Motor neuron (in vitro differentiated cells): Measurements from ENCODE around the gene CTRB1. TPM values are rescaled to one million over a fixed set of nuclear protein-coding genes. Genes with fewer than 3 reads are reported as not detected.
A peak's percentile ranks its signal among the peaks of the same experiment; 100 is the strongest.

Experiments used
- ATAC-seq, 8 experiments: fragments of 200-7000 bp; cut with Tn5 transposase; replicated peaks in 6 of 8; 2 replicates each; pipeline ENCODE4 v1.8.0; 2021; ENCODE audit warnings: mild to moderate bottlenecking in 8 of 8, moderate library complexity in 8 of 8
- H3K27ac ChIP-seq, 2 donors: fragments of 250-450 bp; sonication (Bioruptor Pico); 2 replicates each; pipeline ENCODE4 v1.9.0; 2021; ENCODE audit warnings: antibody characterized with exemption in 2 of 2, mild to moderate bottlenecking in 2 of 2, moderate library complexity in 1 of 2
- H3K4me1 ChIP-seq, 2 donors: fragments of 250-450 bp; sonication (Bioruptor Pico); replicated peaks in 1 of 2; 2 replicates each; pipeline ENCODE4 v1.6.1; 2021; ENCODE audit warnings: antibody characterized with exemption in 2 of 2, mild to moderate bottlenecking in 2 of 2, moderate library complexity in 1 of 2
- H3K4me3 ChIP-seq, 5 donors: fragments of 250-450 bp; sonication (Bioruptor Pico); 2 replicates each; pipeline ENCODE4 v1.9.0; 2021; ENCODE audit warnings: antibody characterized with exemption in 5 of 5, mild to moderate bottlenecking in 5 of 5, moderate library complexity in 4 of 5
- WGBS, 10 experiments: fragments of 450-650 bp; shearing (Covaris generic); methylation state at CpG; one replicate each; pipeline ENCODE4 v1.0.0; 2022; 5-methylcytosine and 5-hydroxymethylcytosine counted together
- in situ Hi-C, 9 experiments: fragments of 400-800 bp; cut with MboI; loops; one replicate each; pipeline ENCODE4 v1.15.0; 2021; ENCODE audit warnings: low sequenced_read_pairs in 9 of 9, low pct_unique_long_range_greater_than_20kb in 2 of 9; ENCODE audit not compliant: unreplicated experiment in 9 of 9
- total RNA-seq, 8 experiments: library from RNA; unstranded; fragments of 300-600 nt; gene quantifications; 2 replicates each; pipeline versions ENCODE4 v1.2.3 to v1.2.4, GENCODE V29; 2022

The CTRB1 gene
- total RNA-seq, 8 experiments from 2014 or later, result 0.11 to 1.5 (median 0.41) TPM

- WGBS, 10 experiments, result 90 to 100% (median 92%) methylated on average over 4 to 9 of the region's 48 CpGs; no CpG with 5 or more reads in 6 of the 10 experiments
- in situ Hi-C loops, result loop anchor here in 1 of 9 experiments (25.0 kb wide), 1 partner anchor 158 kb away; no protein-coding TSS in a partner anchor
- Histone ChIP-seq H3K27ac (no peak overlapping the region), H3K4me1 (peaks cover 3% of the 10 kb centered on the region in 2 donors), H3K4me3 (no peak overlapping the region)
- no peak for ATAC-seq
Measured at GRCh38 chr16:75229172-75230031, 10.6 kb downstream of the CTRB1 start.

GRCh38 chr16:75230471-75231110 is 11.8 kb downstream of the CTRB1 start:
- ATAC-seq, result no peak
- 63 to 100% (median 90%) methylated on average over 1 to 8 of the region's 9 CpGs; no CpG with 5 or more reads in 1 of the 10 experiments for WGBS, 10 experiments
- in situ Hi-C loops, result loop anchor here in 1 of 9 experiments (25.0 kb wide), 1 partner anchor 157 kb away; no protein-coding TSS in a partner anchor

GRCh38 chr16:75231570-75231969 is 12.8 kb downstream of the CTRB1 start:
- Histone ChIP-seq H3K27ac (no peak overlapping the region), H3K4me3 (no peak overlapping the region), H3K4me1 (peaks cover 3% of the 10 kb centered on the region in 2 donors)
- in situ Hi-C loops, result loop anchor here in 1 of 9 experiments (25.0 kb wide), 1 partner anchor 156 kb away; no protein-coding TSS in a partner anchor
- ATAC-seq, result no peak
- WGBS, 10 experiments, result 71 to 100% (median 93%) methylated on average over 1 to 9 of the region's 11 CpGs; no CpG with 5 or more reads in 1 of the 10 experiments

More at GRCh38 chr16:75230471-75231110, 11.8 kb downstream of the CTRB1 start:
- Histone ChIP-seq H3K4me1 (peaks cover 3% of the 10 kb centered on the region in 2 donors), H3K27ac (no peak overlapping the region), H3K4me3 (no peak overlapping the region)

- whole genome bisulfite sequencing, 10 experiments, result no CpG with 5 or more reads among the region's 7 CpGs
- in situ Hi-C loops, result loop anchor here in 1 of 9 experiments (25.0 kb wide), 1 partner anchor 154 kb away; no protein-coding TSS in a partner anchor
- H3K27ac ChIP-seq, result no peak overlapping the region
- no peak for ATAC-seq
- no peak overlapping the region for H3K4me3 ChIP-seq
- peaks cover 9 to 11% of the 10 kb centered on the region in 2 donors for H3K4me1 ChIP-seq
Measured at GRCh38 chr16:75233611-75233938, 14.8 kb downstream of the CTRB1 start.

- Histone ChIP-seq H3K4me3 (no peak overlapping the region), H3K27ac (no peak overlapping the region), H3K4me1 (peaks cover 15 to 23% of the 10 kb centered on the region in 2 donors)
- 94 to 100% (median 100%) methylated on average over 1 to 3 of the region's 48 CpGs; no CpG with 5 or more reads in 7 of the 10 experiments for WGBS, 10 experiments
- in situ Hi-C loops, result loop anchor here in 1 of 9 experiments (25.0 kb wide), 1 partner anchor 152 kb away; no protein-coding TSS in a partner anchor
- ATAC-seq, result no peak
Measured at GRCh38 chr16:75234856-75235696, 16.3 kb downstream of the CTRB1 start.

GRCh38 chr16:75235721-75236193 is 17.0 kb downstream of the CTRB1 start:
- 84% methylated on average over 5 of the region's 34 CpGs; no CpG with 5 or more reads in 9 of the 10 experiments for WGBS, 10 experiments
- peaks cover 15 to 23% of the 10 kb centered on the region in 2 donors for H3K4me1 ChIP-seq
- H3K27ac ChIP-seq, result no peak overlapping the region
- in situ Hi-C loops, result loop anchor here in 1 of 9 experiments (25.0 kb wide), 1 partner anchor 152 kb away; no protein-coding TSS in a partner anchor
- H3K4me3 ChIP-seq, result no peak overlapping the region
- ATAC-seq, result no peak

- no peak for ATAC-seq
- 60 to 100% (median 83%) methylated on average over 1 to 3 of the region's 7 CpGs; no CpG with 5 or more reads in 5 of the 10 experiments for WGBS, 10 experiments
- Histone ChIP-seq H3K4me1 (peaks cover 15 to 23% of the 10 kb centered on the region in 2 donors), H3K27ac (no peak overlapping the region), H3K4me3 (no peak overlapping the region)
- in situ Hi-C loops, result loop anchor here in 1 of 9 experiments (25.0 kb wide), 1 partner anchor 151 kb away; no protein-coding TSS in a partner anchor
Measured at GRCh38 chr16:75236232-75236631, 17.4 kb downstream of the CTRB1 start.

- ATAC-seq, result no peak
- in situ Hi-C loops, result loop anchor here in 1 of 9 experiments (25.0 kb wide), 1 partner anchor 150 kb away; no protein-coding TSS in a partner anchor
- no peak overlapping the region for H3K27ac ChIP-seq
- WGBS, 10 experiments, result 70 to 100% (median 100%) methylated on average over 1 to 2 of the region's 28 CpGs; no CpG with 5 or more reads in 7 of the 10 experiments
- H3K4me3 ChIP-seq, result no peak overlapping the region
- H3K4me1 ChIP-seq, result peaks cover 15 to 23% of the 10 kb centered on the region in 2 donors
Measured at GRCh38 chr16:75236736-75237397, 18.1 kb downstream of the CTRB1 start.

- in situ Hi-C loops, result loop anchor here in 1 of 9 experiments (25.0 kb wide), 1 partner anchor 150 kb away; no protein-coding TSS in a partner anchor
- Histone ChIP-seq H3K27ac (peak overlapping the region in 1 of 2 donors; percentile 75), H3K4me3 (no peak overlapping the region), H3K4me1 (peaks cover 15 to 23% of the 10 kb centered on the region in 2 donors)
- no peak for ATAC-seq
- WGBS, 10 experiments, result 100% methylated on average over 2 of the region's 18 CpGs; no CpG with 5 or more reads in 9 of the 10 experiments
Measured at GRCh38 chr16:75237398-75238131, 18.8 kb downstream of the CTRB1 start.

GRCh38 chr16:75238132-75238852 is 19.5 kb downstream of the CTRB1 start:
- Histone ChIP-seq H3K4me1 (peaks cover 15 to 23% of the 10 kb centered on the region in 2 donors), H3K4me3 (no peak overlapping the region), H3K27ac (peak overlapping the region in 1 of 2 donors; percentile 75)
- ATAC-seq, result peak; percentile 5 to 73 (median 68)
- 33 to 70% (median 41%) methylated on average over 1 to 12 of the region's 25 CpGs; no CpG with 5 or more reads in 7 of the 10 experiments for WGBS, 10 experiments
- in situ Hi-C loops, result loop anchor here in 1 of 9 experiments (25.0 kb wide), 1 partner anchor 149 kb away; no protein-coding TSS in a partner anchor
